ENCODE results near the gene GPR150.
A peak's percentile ranks its signal among the peaks of the same experiment; 100 is the strongest.

GPR150 gene

GRCh38 chr5:95611396-95611795 lies 8.5 kb upstream of the GPR150 start:
- H3K27ac Mint-ChIP-seq (ENCODE audit: low read depth) = no peak overlapping the region
- peaks cover 2% of the 10 kb centered on the region for H3K36me3 Mint-ChIP-seq (ENCODE audit: insufficient read depth)
- DNase-seq (ENCODE audit: low spot score in 2 of 2) = no peak
- no peak overlapping the region for H3K4me3 Mint-ChIP-seq
- no peaks in the 10 kb centered on the region for H3K9me3 Mint-ChIP-seq
- no peak for ATAC-seq (replicated peaks; ENCODE audit: extremely low read depth, poor library complexity, severe bottlenecking)
- H3K4me1 Mint-ChIP-seq = no peaks in the 10 kb centered on the region
- no peaks in the 10 kb centered on the region for H3K27me3 Mint-ChIP-seq

DNA sequence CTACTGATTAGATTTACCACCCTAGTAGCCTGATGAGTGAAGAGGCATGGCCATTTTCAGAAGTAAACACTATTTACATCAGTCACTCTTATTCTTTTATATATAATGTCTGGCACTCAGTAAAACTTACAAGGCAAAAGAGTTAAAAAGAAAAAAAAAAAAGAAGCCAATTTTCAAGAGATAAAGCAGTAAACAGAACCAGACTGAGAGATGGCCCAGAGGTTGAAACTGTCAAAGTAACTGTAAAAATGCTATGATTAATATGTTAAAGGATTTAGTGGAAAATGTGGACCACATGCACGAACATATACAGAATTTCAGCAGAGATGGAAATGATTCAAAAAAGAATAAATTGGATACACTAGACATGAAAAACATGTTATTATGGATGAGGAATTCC lies 6.4 kb upstream of the GPR150 start:
- Mint-ChIP-seq H3K4me1 (no peaks in the 10 kb centered on the region), H3K27ac (ENCODE audit: low read depth) (no peak overlapping the region)

GRCh38 chr5:95615164-95615467 lies 4.8 kb upstream of the GPR150 start:
- H3K4me1 Mint-ChIP-seq = peaks cover 9% of the 10 kb centered on the region
- no peak overlapping the region for H3K27ac Mint-ChIP-seq (ENCODE audit: low read depth)
- no peaks in the 10 kb centered on the region for H3K9me3 Mint-ChIP-seq
- no peaks in the 10 kb centered on the region for H3K27me3 Mint-ChIP-seq
- no peak for ATAC-seq (replicated peaks; ENCODE audit: extremely low read depth, poor library complexity, severe bottlenecking)
- no peak for DNase-seq (ENCODE audit: low spot score in 2 of 2)
- peaks cover 6% of the 10 kb centered on the region for H3K36me3 Mint-ChIP-seq (ENCODE audit: insufficient read depth)
- H3K4me3 Mint-ChIP-seq = no peak overlapping the region

More for the DNA sequence above, 6.4 kb upstream of the GPR150 start:
- Mint-ChIP-seq H3K36me3 (ENCODE audit: insufficient read depth) (peaks cover 2% of the 10 kb centered on the region), H3K27me3 (no peaks in the 10 kb centered on the region), H3K9me3 (no peaks in the 10 kb centered on the region), H3K4me3 (no peak overlapping the region)
- ATAC-seq (replicated peaks; ENCODE audit: extremely low read depth, poor library complexity, severe bottlenecking) (no peak), DNase-seq (ENCODE audit: low spot score in 2 of 2) (no peak)

- ATAC-seq (replicated peaks; ENCODE audit: extremely low read depth, poor library complexity, severe bottlenecking) (no peak), DNase-seq (ENCODE audit: low spot score in 2 of 2) (no peak)
- no peak overlapping the region for H3K27ac Mint-ChIP-seq (ENCODE audit: low read depth)
- H3K36me3 Mint-ChIP-seq (ENCODE audit: insufficient read depth) = peaks cover 6% of the 10 kb centered on the region
- peaks cover 17% of the 10 kb centered on the region for H3K4me1 Mint-ChIP-seq
- no peaks in the 10 kb centered on the region for H3K27me3 Mint-ChIP-seq
- no peak overlapping the region for H3K4me3 Mint-ChIP-seq
- H3K9me3 Mint-ChIP-seq = no peaks in the 10 kb centered on the region
Observed at GRCh38 chr5:95617057-95617456, 2.8 kb upstream of the GPR150 start.

- no peaks in the 10 kb centered on the region for H3K9me3 Mint-ChIP-seq
- H3K36me3 Mint-ChIP-seq (ENCODE audit: insufficient read depth) = peaks cover 3% of the 10 kb centered on the region
- H3K4me3 Mint-ChIP-seq = peak overlapping the region; percentile 82
- H3K27me3 Mint-ChIP-seq = no peaks in the 10 kb centered on the region
- H3K4me1 Mint-ChIP-seq = peaks cover 23% of the 10 kb centered on the region
- DNase-seq (ENCODE audit: low spot score in 2 of 2) (no peak), ATAC-seq (replicated peaks; ENCODE audit: extremely low read depth, poor library complexity, severe bottlenecking) (no peak)
- no peak overlapping the region for H3K27ac Mint-ChIP-seq (ENCODE audit: low read depth)
Observed at GRCh38 chr5:95619096-95619495, 791 bp upstream of the GPR150 start.

GRCh38 chr5:95619514-95620029 lies 315 bp upstream of the GPR150 start:
- Mint-ChIP-seq H3K36me3 (ENCODE audit: insufficient read depth) (peaks cover 3% of the 10 kb centered on the region), H3K9me3 (no peaks in the 10 kb centered on the region), H3K4me3 (peak overlapping the region; percentile 82), H3K27ac (ENCODE audit: low read depth) (no peak overlapping the region), H3K4me1 (peaks cover 23% of the 10 kb centered on the region), H3K27me3 (no peaks in the 10 kb centered on the region)
- no peak for DNase-seq (ENCODE audit: low spot score in 2 of 2)
- no peak for ATAC-seq (replicated peaks; ENCODE audit: extremely low read depth, poor library complexity, severe bottlenecking)

- ATAC-seq (replicated peaks; ENCODE audit: extremely low read depth, poor library complexity, severe bottlenecking) (peak; percentile 50), DNase-seq (ENCODE audit: low spot score in 2 of 2) (peak; percentile 12 to 18)
- Mint-ChIP-seq H3K9me3 (no peaks in the 10 kb centered on the region), H3K4me1 (peaks cover 23% of the 10 kb centered on the region), H3K4me3 (peak overlapping the region; percentile 80), H3K27me3 (no peaks in the 10 kb centered on the region), H3K27ac (ENCODE audit: low read depth) (peak overlapping the region; percentile 47), H3K36me3 (ENCODE audit: insufficient read depth) (peaks cover 3% of the 10 kb centered on the region)
Observed at GRCh38 chr5:95620870-95621838, 1.3 kb downstream of the GPR150 start.

- ATAC-seq (replicated peaks; ENCODE audit: extremely low read depth, poor library complexity, severe bottlenecking) (peak; percentile 33), DNase-seq (ENCODE audit: low spot score in 2 of 2) (no peak)
- H3K4me3 Mint-ChIP-seq = peak overlapping the region; percentile 80
- H3K9me3 Mint-ChIP-seq = no peaks in the 10 kb centered on the region
- peaks cover 23% of the 10 kb centered on the region for H3K4me1 Mint-ChIP-seq
- no peaks in the 10 kb centered on the region for H3K27me3 Mint-ChIP-seq
- peaks cover 3% of the 10 kb centered on the region for H3K36me3 Mint-ChIP-seq (ENCODE audit: insufficient read depth)
- peak overlapping the region; percentile 47 for H3K27ac Mint-ChIP-seq (ENCODE audit: low read depth)
Observed at GRCh38 chr5:95621839-95622629, 2.1 kb downstream of the GPR150 start.

DNA sequence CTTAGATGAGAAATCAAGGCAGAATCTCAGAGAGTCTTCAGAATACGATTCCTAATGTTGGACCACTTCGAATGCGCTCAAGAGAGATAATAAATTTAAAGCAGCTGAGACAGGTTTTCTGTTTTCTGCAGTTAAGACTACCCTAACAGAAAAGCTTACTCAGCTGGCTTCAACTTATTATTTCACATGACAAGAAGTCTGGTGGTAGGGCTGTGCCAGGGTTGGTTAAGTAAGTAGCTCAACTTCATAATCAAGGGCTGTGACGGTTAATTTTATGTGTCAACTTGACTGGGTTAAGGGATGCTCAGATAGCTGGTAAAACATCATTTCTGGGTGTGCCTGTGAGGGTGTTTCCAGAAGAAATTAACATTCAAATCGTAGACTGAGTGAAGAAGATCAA lies 3.8 kb downstream of the GPR150 start:
- peaks cover 23% of the 10 kb centered on the region for H3K4me1 Mint-ChIP-seq
- ATAC-seq (replicated peaks; ENCODE audit: extremely low read depth, poor library complexity, severe bottlenecking) (no peak), DNase-seq (ENCODE audit: low spot score in 2 of 2) (no peak)
- peaks cover 3% of the 10 kb centered on the region for H3K36me3 Mint-ChIP-seq (ENCODE audit: insufficient read depth)
- H3K27ac Mint-ChIP-seq (ENCODE audit: low read depth) = no peak overlapping the region
- no peaks in the 10 kb centered on the region for H3K27me3 Mint-ChIP-seq
- no peaks in the 10 kb centered on the region for H3K9me3 Mint-ChIP-seq
- no peak overlapping the region for H3K4me3 Mint-ChIP-seq

DNA sequence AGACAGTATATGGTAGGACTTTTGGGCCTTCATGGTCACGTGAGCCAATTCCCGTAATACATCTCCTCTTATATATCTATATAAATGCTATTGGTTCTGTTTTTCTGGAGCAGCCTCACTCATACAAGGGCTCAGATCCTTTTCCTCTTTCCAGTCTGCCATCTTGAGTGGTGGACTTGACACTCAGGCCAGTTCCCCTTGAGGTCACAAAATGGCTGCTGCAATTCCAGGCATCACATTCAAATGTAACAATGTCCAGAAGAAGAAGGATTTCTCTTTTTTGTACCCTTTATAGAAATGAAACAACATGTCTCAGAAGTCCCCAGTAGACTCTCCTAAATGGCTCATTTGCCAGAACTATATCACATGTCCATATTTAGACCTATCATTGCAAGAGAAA lies 4.5 kb downstream of the GPR150 start:
- H3K27ac Mint-ChIP-seq (ENCODE audit: low read depth) = no peak overlapping the region
- ATAC-seq (replicated peaks; ENCODE audit: extremely low read depth, poor library complexity, severe bottlenecking) (no peak), DNase-seq (ENCODE audit: low spot score in 2 of 2) (no peak)
- H3K4me3 Mint-ChIP-seq = no peak overlapping the region
- H3K4me1 Mint-ChIP-seq = peaks cover 22% of the 10 kb centered on the region
- H3K36me3 Mint-ChIP-seq (ENCODE audit: insufficient read depth) = peaks cover 3% of the 10 kb centered on the region
- H3K9me3 Mint-ChIP-seq = no peaks in the 10 kb centered on the region
- no peaks in the 10 kb centered on the region for H3K27me3 Mint-ChIP-seq

GRCh38 chr5:95626701-95627100 lies 6.8 kb downstream of the GPR150 start:
- Mint-ChIP-seq H3K27me3 (no peaks in the 10 kb centered on the region), H3K27ac (ENCODE audit: low read depth) (no peak overlapping the region), H3K4me3 (no peak overlapping the region), H3K9me3 (no peaks in the 10 kb centered on the region), H3K36me3 (ENCODE audit: insufficient read depth) (no peaks in the 10 kb centered on the region), H3K4me1 (peaks cover 13% of the 10 kb centered on the region)
- ATAC-seq (replicated peaks; ENCODE audit: extremely low read depth, poor library complexity, severe bottlenecking) (no peak), DNase-seq (ENCODE audit: low spot score in 2 of 2) (no peak)

DNA sequence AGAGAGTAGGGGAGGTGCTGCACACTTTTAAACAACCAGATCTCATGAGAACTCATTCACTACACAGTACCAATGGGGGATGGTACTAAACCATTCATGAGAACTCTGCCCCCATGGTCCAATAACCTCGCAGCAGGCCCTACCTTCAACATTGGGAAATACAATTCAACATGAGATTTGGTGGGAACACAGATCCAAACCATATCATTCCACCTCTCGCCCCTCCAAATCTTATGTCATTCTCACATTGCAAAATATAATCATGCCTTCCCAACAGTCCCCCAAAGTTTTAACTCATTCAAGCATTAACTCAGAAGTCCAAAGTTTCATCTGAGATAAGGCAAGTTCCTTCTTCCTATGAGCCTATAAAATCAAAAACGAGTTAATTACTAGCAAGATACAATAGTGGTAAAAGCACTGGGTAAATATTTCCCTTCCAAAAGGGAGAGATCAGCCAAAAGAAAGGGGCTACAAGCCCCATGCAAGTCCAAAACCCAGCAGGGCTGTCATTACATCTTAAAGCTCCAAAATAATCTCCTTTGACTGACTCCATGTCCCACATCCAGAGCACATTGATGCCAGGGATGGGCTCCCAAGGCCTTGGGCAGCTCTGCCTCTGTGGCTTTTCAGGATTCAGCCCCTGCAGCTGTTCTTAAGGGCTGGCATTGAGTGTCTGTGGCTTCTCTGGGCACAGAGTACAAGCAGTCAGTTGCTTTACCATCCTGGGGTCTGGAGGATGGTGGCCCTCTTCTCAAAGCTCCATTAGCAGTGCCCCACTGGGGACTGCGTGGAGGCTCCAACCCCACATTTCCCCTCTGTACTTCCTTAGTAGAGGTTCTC lies 8.3 kb downstream of the GPR150 start:
- Mint-ChIP-seq H3K27ac (ENCODE audit: low read depth) (no peak overlapping the region), H3K9me3 (no peaks in the 10 kb centered on the region), H3K27me3 (no peaks in the 10 kb centered on the region), H3K36me3 (ENCODE audit: insufficient read depth) (peaks cover 2% of the 10 kb centered on the region), H3K4me3 (no peak overlapping the region), H3K4me1 (peaks cover 11% of the 10 kb centered on the region)
- DNase-seq (ENCODE audit: low spot score in 2 of 2) (no peak), ATAC-seq (replicated peaks; ENCODE audit: extremely low read depth, poor library complexity, severe bottlenecking) (no peak)
